Stimulated activated CD4-positive, alpha-beta T cell treated with anti-CD3 and anti-CD28 coated beads, Interleukin-15, amount 100 ng/mL, for 48 hours (primary cell): Measurements from ENCODE around the gene DUSP9.

Experiments used
- DNase-seq, 2 donors: peaks; one replicate each; pipeline ENCODE4 v3.0.0-alpha.2; 2020; ENCODE audit warnings: low read depth in 2 of 2

DUSP9 gene

GRCh38 chrX:153621949-153622598, 24.9 kb upstream of the DUSP9 start:
- DNase-seq: no peak

DNA sequence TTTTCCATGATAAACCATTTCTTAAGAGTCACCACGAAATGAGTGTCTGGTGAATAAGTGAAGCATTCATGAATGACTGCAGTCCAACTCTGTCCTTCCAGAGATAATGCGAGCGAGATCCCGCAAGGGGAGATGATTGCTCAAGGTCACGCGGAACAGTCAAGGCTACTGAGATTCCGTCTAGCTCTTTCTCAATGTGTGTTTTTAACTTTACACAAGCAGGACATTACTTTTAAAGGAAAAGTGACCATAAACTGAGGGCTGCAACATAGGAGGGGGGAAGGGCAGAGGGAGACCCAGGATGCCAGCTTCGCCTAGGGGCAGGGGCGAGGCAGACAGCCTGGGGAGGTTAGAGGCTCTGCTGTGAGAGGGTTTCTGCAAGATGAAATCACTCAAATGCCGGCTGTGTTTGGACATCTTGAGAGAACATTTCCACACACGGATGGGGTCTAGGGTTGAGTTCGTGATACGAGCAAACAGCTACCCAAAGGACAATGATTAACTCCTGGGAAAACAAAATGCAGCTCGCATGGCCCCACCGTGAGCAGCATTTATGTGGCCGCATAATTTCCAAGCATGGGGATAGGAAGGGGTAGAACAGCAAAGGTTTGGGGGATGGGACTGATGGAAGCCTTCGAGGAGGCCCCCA, 24.2 kb upstream of the DUSP9 start:
- DNase-seq: no peak

- DNase-seq: no peak
These were observed 23.5 kb upstream of the DUSP9 start for GRCh38 chrX:153623310-153624029.

- DNase-seq: no peak
These were observed 22.6 kb upstream of the DUSP9 start for GRCh38 chrX:153624196-153625091.

DNA sequence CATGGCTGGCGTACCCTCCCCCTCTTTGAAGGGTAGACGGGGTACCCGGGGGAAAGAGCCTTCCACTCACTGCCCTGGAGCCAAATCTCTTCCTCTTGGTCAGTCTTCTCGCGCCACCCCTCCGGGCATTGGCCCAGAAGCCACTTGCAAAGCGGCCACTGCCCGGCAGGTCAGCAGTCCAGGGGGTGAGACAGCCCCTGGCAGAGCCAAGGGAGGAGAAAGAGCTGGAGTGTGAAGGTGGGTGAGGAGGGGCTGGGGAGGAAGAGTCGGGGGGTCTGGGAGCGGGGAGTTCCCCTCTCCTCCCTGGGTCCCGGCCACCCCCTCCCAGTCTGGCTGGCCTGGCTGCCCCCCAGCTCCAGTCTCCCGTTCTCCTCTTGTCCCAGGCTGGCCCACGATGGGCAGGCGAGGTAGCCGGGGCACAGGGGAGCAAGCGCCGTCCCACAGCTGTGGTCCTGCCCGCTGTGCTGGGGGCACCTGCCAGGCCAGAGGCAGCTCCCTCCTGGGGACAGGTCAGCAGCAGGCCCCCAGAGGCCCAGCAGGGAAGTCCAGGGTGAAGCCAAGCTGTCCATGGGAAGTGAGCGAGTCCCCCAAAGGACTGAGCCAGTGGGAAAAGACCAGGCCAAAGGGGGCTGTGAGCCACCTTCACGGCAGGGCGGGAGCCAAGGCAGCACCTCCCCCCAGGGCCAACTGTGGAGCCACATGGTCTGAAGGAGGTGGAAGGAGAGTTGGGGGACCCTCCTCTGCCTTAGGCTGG, 21.6 kb upstream of the DUSP9 start:
- DNase-seq: no peak

- DNase-seq: no peak
These were observed 20.9 kb upstream of the DUSP9 start for GRCh38 chrX:153626025-153626633.

DNA sequence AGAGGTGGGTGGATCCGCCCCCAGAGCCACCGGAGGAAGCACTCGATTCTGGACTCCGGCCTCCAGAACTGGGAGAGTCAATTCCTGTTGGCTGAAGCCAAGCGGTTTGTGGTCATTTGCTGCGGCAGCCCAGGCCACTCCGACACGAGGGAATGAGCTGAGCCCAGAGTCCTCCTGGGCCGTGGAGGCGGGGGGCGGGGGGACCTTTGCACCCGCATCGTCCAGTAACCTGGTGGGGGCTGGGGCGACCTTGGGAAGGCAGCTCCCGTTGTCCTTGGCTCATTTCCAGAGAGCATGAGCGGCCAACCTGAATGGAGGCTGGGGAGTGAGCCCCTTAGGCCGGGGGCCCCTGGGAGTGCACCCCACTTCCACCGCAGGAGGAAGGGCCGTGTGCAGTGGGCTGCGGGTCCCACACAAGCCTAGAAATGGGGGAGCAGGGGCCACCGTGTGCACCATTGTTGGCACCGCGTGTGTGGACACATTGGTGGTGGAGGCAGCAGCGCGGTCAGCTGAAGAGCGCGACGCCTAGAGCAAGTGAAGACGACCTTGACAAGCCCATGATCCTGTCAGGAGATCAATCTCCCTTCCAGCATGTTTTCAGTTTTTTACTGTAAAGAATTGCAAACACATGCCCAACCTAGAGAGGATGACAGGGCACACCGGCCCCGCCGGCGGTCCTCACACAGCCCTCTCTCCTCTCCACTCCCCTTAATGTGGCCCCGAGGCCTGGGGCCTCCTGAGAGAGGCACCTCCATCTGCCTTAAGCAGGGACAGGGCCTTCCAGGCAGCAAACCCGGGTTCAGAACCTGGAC, 19.9 kb upstream of the DUSP9 start:
- no peak for DNase-seq

- DNase-seq: no peak
These were observed 19.3 kb upstream of the DUSP9 start for GRCh38 chrX:153627675-153628111.

- DNase-seq: no peak
These were observed 18.9 kb upstream of the DUSP9 start for GRCh38 chrX:153628129-153628528.

DNA sequence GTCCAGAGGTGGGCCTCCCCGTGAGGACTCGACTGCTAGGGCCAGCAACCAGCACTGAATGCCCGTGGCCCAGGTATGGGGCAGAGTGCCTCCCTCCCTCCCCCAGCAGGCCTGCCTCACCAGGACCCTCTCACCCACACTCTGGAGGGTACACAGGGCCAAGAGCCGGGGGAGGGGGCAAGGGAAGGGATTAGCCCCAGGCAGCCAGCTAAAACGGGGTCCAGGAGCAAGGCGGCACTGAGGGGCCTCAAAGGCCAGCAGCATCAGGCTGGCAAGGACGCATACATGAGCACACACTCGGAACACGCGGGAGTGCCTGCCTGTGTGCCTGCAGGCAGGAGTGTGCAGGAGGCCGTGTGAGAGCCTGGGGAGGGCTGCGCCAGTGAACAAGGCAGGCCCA, 18.3 kb upstream of the DUSP9 start:
- DNase-seq: no peak

GRCh38 chrX:153631346-153631745, 15.7 kb upstream of the DUSP9 start:
- DNase-seq: no peak

GRCh38 chrX:153631907-153632594, 15.0 kb upstream of the DUSP9 start:
- no peak for DNase-seq

DNA sequence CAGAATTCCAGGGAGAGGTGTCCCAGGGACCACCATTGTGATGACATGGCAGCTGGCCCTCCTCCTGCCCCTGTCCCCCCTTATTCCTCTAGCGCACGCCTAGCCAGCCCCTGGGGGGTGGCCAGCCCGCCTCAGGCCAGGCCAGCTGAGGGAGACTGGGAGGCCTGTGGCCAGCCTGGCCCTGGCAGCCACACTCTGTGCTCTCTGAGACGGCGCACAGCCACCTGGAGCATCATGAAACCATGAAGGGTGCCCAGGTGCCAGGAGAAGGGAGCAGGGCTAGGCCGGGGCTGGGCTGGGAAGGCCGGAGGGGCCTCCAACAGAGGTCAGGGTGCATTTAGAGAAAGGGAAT, 14.4 kb upstream of the DUSP9 start:
- DNase-seq: no peak

DNA sequence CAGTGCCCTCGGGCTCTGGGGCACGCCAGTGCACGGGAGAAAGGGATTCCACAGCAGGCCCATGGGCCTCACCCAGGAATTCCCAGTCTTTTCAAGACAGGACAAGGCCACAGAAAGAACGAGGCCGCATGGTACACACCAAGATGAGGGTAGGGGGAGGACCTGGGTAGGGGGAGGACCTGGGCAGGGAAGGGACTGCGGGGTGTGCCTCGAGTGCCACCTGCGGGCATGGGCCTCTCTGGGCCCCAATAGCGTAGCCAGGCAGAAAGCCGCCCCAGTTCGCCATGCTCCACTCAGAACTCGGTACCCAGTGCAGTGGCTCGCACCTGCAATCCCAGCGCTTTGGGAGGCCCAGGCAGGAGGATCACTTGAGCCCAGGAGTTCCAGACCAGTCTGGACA, 14.0 kb upstream of the DUSP9 start:
- DNase-seq: no peak

- DNase-seq: no peak
These were observed 13.3 kb upstream of the DUSP9 start for GRCh38 chrX:153633607-153634180.

DNA sequence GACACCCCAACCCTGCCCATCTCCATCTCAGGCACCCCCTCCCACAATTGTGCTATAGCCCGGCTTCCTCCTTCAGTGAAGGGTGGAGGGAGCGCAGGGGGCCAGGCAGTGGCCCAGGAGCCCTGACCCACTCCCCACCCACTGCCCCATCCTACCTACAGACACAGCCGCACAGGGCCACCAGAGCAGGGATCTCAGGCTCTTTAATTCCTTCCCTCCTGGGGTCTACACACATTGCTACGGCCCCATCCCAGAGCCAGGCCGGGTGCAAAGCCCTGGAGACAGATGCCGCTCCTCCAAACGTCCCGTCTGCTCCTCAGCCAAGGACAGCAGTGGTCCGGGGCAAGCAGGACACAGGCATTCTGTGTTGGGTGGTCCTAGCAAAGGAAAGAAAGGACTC, 12.8 kb upstream of the DUSP9 start:
- DNase-seq: no peak

DNA sequence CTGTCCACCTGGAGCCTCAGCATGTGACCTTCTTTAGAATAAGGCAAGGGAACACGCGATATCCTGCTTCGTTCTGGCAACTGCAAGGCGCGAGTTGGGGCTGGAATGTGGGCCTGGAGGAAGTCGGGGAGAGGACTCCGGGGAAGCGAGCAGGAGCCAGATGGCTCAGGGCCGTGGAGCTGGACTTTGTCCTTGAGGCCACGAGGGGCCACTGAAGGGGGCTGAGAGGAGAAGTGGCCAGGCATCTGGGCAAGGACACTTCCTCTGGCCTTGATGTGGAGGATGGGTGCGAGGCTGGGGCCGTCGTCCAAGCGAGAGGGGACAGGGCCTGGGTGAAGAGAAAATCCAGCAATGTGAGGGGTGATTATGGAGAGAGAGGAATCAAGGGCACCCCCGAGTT, 12.2 kb upstream of the DUSP9 start:
- no peak for DNase-seq

GRCh38 chrX:153635388-153635787, 11.6 kb upstream of the DUSP9 start:
- no peak for DNase-seq
